HG03196 (cell line): Measurements from ENCODE around the gene GRIN1.

ENCODE experiments used
- ATAC-seq: cut with Tn5 transposase; IDR thresholded peaks from one replicate; pipeline ENCODE4 v1.9.1; 2021; ENCODE audit not compliant: unreplicated experiment

The GRIN1 gene

GRCh38 chr9:137161558-137162486, 22.9 kb downstream of the GRIN1 start:
- no peak for ATAC-seq

- no peak for ATAC-seq
These were observed 23.8 kb downstream of the GRIN1 start for GRCh38 chr9:137162505-137163364.

GRCh38 chr9:137163365-137163715, 24.4 kb downstream of the GRIN1 start:
- no peak for ATAC-seq

- no peak for ATAC-seq
These were observed 24.9 kb downstream of the GRIN1 start for GRCh38 chr9:137163805-137164204.

GRCh38 chr9:137164370-137165249, 25.7 kb downstream of the GRIN1 start:
- ATAC-seq, result no peak

- ATAC-seq, result no peak
These were observed 26.4 kb downstream of the GRIN1 start for GRCh38 chr9:137165250-137165836.

GRCh38 chr9:137166380-137167229, 27.7 kb downstream of the GRIN1 start:
- no peak for ATAC-seq

GRCh38 chr9:137167277-137167746, 28.4 kb downstream of the GRIN1 start:
- ATAC-seq, result no peak

- ATAC-seq, result no peak
These were observed 29.0 kb downstream of the GRIN1 start for GRCh38 chr9:137167747-137168572.

- ATAC-seq, result no peak
These were observed 29.6 kb downstream of the GRIN1 start for GRCh38 chr9:137168573-137168903.

GRCh38 chr9:137168904-137169856, 30.2 kb downstream of the GRIN1 start:
- ATAC-seq, result no peak

- ATAC-seq, result no peak
These were observed 31.0 kb downstream of the GRIN1 start, which contains the start of gene LRRC26 for GRCh38 chr9:137169896-137170358. TSS of gene LRRC26 (minus strand) at chr9:137170051. CDS start at chr9:137169943, 108 bp downstream.

GRCh38 chr9:137170486-137171148, 31.7 kb downstream of the GRIN1 start:
- ATAC-seq, result no peak

- no peak for ATAC-seq
These were observed 32.4 kb downstream of the GRIN1 start for GRCh38 chr9:137171149-137171900.

- no peak for ATAC-seq
These were observed 34.2 kb downstream of the GRIN1 start for GRCh38 chr9:137172901-137173795.
